Tibial nerve (tissue), 4 donors: ENCODE results near the gene CRISPLD2. TPM values are rescaled to one million over a fixed set of nuclear protein-coding genes. Genes with fewer than 3 reads are reported as not detected.

Experiments used
- DNase-seq, 2 donors: peaks; one replicate each; pipeline ENCODE4 v3.0.0-alpha.2; 2019; ENCODE audit warnings: low spot score in 2 of 2
- H3K27ac ChIP-seq, 4 donors: fragments of 200-600 bp; sonication (generic) in 3 of 4; one replicate each; pipeline ENCODE4 v1.5.1; 2017 to 2019; ENCODE audit warnings: mild to moderate bottlenecking in 1 of 4
- H3K27me3 ChIP-seq, 2 donors: fragments of 200-600 bp; sonication (generic) in 1 of 2; one replicate each; pipeline versions ENCODE4 v1.5.1 to v1.6.0; 2017 to 2019
- H3K36me3 ChIP-seq, 3 donors: fragments of 200-600 bp; sonication (generic); one replicate each; pipeline ENCODE4 v1.5.1; 2018 to 2019
- H3K4me1 ChIP-seq, 4 donors: fragments of 200-600 bp; sonication (generic) in 3 of 4; one replicate each; pipeline ENCODE4 v1.5.1; 2017 to 2019
- H3K4me3 ChIP-seq, 4 donors: fragments of 200-600 bp; sonication (generic) in 3 of 4; one replicate each; pipeline ENCODE4 v1.5.1; 2017 to 2019; ENCODE audit warnings: mild to moderate bottlenecking in 1 of 4, moderate library complexity in 1 of 4
- H3K9me3 ChIP-seq, 4 donors: fragments of 200-600 bp; sonication (generic) in 3 of 4; one replicate each; pipeline ENCODE4 v1.5.1; 2017 to 2019
- EP300 ChIP-seq, 2 donors: sonication (generic); formaldehyde crosslinking; IDR thresholded peaks; one replicate each; pipeline ENCODE4 v1.6.1; 2017; ENCODE audit warnings: antibody characterized with exemption in 2 of 2, mild to moderate bottlenecking in 1 of 2
- POLR2A ChIP-seq, 2 donors: fragments of 450-650 bp; IDR thresholded peaks; one replicate each; pipeline ENCODE4 v1.6.1; 2017; ENCODE audit warnings: antibody characterized with exemption in 2 of 2, mild to moderate bottlenecking in 2 of 2, moderate library complexity in 2 of 2
- WGBS, 2 donors: methylation state at CpG; one replicate each; pipeline ENCODE4 v1.1.5; 2018; 5-methylcytosine and 5-hydroxymethylcytosine counted together
- total RNA-seq, 4 donors: library from RNA; depleted of rRNA; stranded (reverse); fragments of >200 nt; gene quantifications; one replicate each; pipeline ENCODE4 v1.1.0, GENCODE V29; 2016
- TF ChIP-seq, protein P1 (sequence below), 5 experiments: fragments of 200-600 bp in 3 of 5; fragments of 450-650 bp in 2 of 5; sonication (generic) in 3 of 5; IDR thresholded peaks; one replicate each; pipeline ENCODE4 v1.5.1; 2016 to 2019; ENCODE audit warnings: antibody characterized with exemption in 5 of 5, mild to moderate bottlenecking in 3 of 5, moderate library complexity in 2 of 5

CRISPLD2 gene
- total RNA-seq, 4 donors from 2014 or later = 136 to 232 (median 207) TPM

- TF ChIP-seq, protein P1, sequence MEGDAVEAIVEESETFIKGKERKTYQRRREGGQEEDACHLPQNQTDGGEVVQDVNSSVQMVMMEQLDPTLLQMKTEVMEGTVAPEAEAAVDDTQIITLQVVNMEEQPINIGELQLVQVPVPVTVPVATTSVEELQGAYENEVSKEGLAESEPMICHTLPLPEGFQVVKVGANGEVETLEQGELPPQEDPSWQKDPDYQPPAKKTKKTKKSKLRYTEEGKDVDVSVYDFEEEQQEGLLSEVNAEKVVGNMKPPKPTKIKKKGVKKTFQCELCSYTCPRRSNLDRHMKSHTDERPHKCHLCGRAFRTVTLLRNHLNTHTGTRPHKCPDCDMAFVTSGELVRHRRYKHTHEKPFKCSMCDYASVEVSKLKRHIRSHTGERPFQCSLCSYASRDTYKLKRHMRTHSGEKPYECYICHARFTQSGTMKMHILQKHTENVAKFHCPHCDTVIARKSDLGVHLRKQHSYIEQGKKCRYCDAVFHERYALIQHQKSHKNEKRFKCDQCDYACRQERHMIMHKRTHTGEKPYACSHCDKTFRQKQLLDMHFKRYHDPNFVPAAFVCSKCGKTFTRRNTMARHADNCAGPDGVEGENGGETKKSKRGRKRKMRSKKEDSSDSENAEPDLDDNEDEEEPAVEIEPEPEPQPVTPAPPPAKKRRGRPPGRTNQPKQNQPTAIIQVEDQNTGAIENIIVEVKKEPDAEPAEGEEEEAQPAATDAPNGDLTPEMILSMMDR (IDR thresholded peaks at IDR 0.05) = no peak
- TF ChIP-seq POLR2A (IDR thresholded peaks at IDR 0.05) = no peak
- no peak for TF ChIP-seq EP300 (IDR thresholded peaks at IDR 0.05)
- H3K4me3 ChIP-seq = no peak overlapping the region
- peak overlapping the region; percentile 9 to 71 (median 42) for H3K27ac ChIP-seq
- H3K9me3 ChIP-seq = peaks cover 0 to 5% (median 0%) of the 10 kb centered on the region in 4 donors
- H3K4me1 ChIP-seq = peaks cover 0 to 68% (median 23%) of the 10 kb centered on the region in 4 donors
- no peak for DNase-seq
- no peaks in the 10 kb centered on the region for H3K36me3 ChIP-seq
- no peaks in the 10 kb centered on the region for H3K27me3 ChIP-seq
- 77 to 79% methylated on average over 29 to 34 of the region's 34 CpGs for WGBS, 2 donors
Observed at GRCh38 chr16:84927621-84928591, 108.1 kb downstream of the CRISPLD2 start.

GRCh38 chr16:84928679-84929420, 109.1 kb downstream of the CRISPLD2 start:
- Histone ChIP-seq H3K36me3 (no peaks in the 10 kb centered on the region), H3K4me3 (no peak overlapping the region), H3K4me1 (peaks cover 0 to 69% (median 26%) of the 10 kb centered on the region in 4 donors), H3K9me3 (peaks cover 0 to 5% (median 0%) of the 10 kb centered on the region in 4 donors), H3K27ac (peak overlapping the region in 3 of 4 donors; percentile 18 to 71 (median 67)), H3K27me3 (no peaks in the 10 kb centered on the region)
- 28 to 46% methylated on average over 16 of the region's 16 CpGs for whole genome bisulfite sequencing, 2 donors
- TF ChIP-seq EP300 (IDR thresholded peaks at IDR 0.05) = peak in 1 of 2 donors; percentile 59
- TF ChIP-seq, protein P1 (IDR thresholded peaks at IDR 0.05) = no peak
- DNase-seq = peak; percentile 68

GRCh38 chr16:84929421-84930297, 109.9 kb downstream of the CRISPLD2 start:
- Histone ChIP-seq H3K9me3 (peaks cover 0 to 5% (median 0%) of the 10 kb centered on the region in 4 donors), H3K27me3 (no peaks in the 10 kb centered on the region), H3K36me3 (no peaks in the 10 kb centered on the region), H3K27ac (peak overlapping the region in 2 of 4 donors; percentile 50 to 67), H3K4me3 (no peak overlapping the region), H3K4me1 (peaks cover 0 to 69% (median 23%) of the 10 kb centered on the region in 4 donors)
- TF ChIP-seq, protein P1 (IDR thresholded peaks at IDR 0.05) = no peak
- no peak for TF ChIP-seq EP300 (IDR thresholded peaks at IDR 0.05)
- no peak for TF ChIP-seq POLR2A (IDR thresholded peaks at IDR 0.05)
- peak in 1 of 2 donors; percentile 46 for DNase-seq
- WGBS, 2 donors = 44 to 51% methylated on average over 34 to 36 of the region's 36 CpGs

GRCh38 chr16:84930298-84931106, 110.7 kb downstream of the CRISPLD2 start:
- TF ChIP-seq POLR2A (IDR thresholded peaks at IDR 0.05) (no peak), EP300 (IDR thresholded peaks at IDR 0.05) (no peak)
- TF ChIP-seq, protein P1 (IDR thresholded peaks at IDR 0.05) = no peak
- H3K4me1 ChIP-seq = peaks cover 0 to 61% (median 19%) of the 10 kb centered on the region in 4 donors
- no peak for DNase-seq
- peaks cover 0 to 5% (median 0%) of the 10 kb centered on the region in 4 donors for H3K9me3 ChIP-seq
- peak overlapping the region in 2 of 4 donors; percentile 50 to 67 for H3K27ac ChIP-seq
- no peaks in the 10 kb centered on the region for H3K36me3 ChIP-seq
- 62% methylated on average over 8 of the region's 8 CpGs for WGBS, 2 donors
- no peaks in the 10 kb centered on the region for H3K27me3 ChIP-seq
- H3K4me3 ChIP-seq = no peak overlapping the region
